Endothelial cell (in vitro differentiated cells): ENCODE data around the gene PPP1R13L. TPM values are rescaled to one million over a fixed set of nuclear protein-coding genes. Genes with fewer than 3 reads are reported as not detected.
"Not testable (repeated sequence)": the region's sequence is repeated elsewhere in the genome, so short reads cannot be mapped to it uniquely, and the experiment has no call there.

Experiments
- DNase-seq: peaks from one replicate; pipeline ENCODE4 v3.0.0; 2021; ENCODE audit warnings: low spot score
- H3K27ac Mint-ChIP-seq: one replicate; pipeline ENCODE4 v1.8.0; 2021; ENCODE audit warnings: mixed read lengths, inconsistent platforms; ENCODE audit not compliant: unreplicated experiment
- H3K27me3 Mint-ChIP-seq: one replicate; pipeline ENCODE4 v1.8.0; 2021; ENCODE audit warnings: mild to moderate bottlenecking, moderate library complexity, mixed read lengths, inconsistent platforms; ENCODE audit not compliant: unreplicated experiment
- H3K36me3 Mint-ChIP-seq: one replicate; pipeline ENCODE4 v1.8.0; 2021; ENCODE audit warnings: mild to moderate bottlenecking, low read depth, mixed read lengths, inconsistent platforms; ENCODE audit not compliant: unreplicated experiment
- H3K4me1 Mint-ChIP-seq: one replicate; pipeline ENCODE4 v1.8.0; 2021; ENCODE audit warnings: mild to moderate bottlenecking, mixed read lengths, inconsistent platforms; ENCODE audit not compliant: unreplicated experiment
- H3K4me3 Mint-ChIP-seq: one replicate; pipeline ENCODE4 v1.8.0; 2021; ENCODE audit warnings: mild to moderate bottlenecking, mixed read lengths, inconsistent platforms; ENCODE audit not compliant: unreplicated experiment
- H3K9me3 Mint-ChIP-seq: one replicate; pipeline ENCODE4 v1.8.0; 2021; ENCODE audit warnings: mixed read lengths, inconsistent platforms; ENCODE audit not compliant: unreplicated experiment
- total RNA-seq: library from RNA; stranded (reverse); fragmentation: NEBNext Ultra II Directional; extraction: Animal tissue kit (Norgen Biotek cat#: 25700); gene quantifications from one replicate; pipeline ENCODE4 v1.2.1, GENCODE V29; 2021; ENCODE audit not compliant: unreplicated experiment
- TF ChIP-seq, protein P1 (sequence below): fragments of 200-600 bp; sonication (generic); IDR thresholded peaks from one replicate; pipeline ENCODE4 v1.5.0; 2021; ENCODE audit warnings: antibody characterized with exemption; ENCODE audit not compliant: unreplicated experiment

PPP1R13L gene
- total RNA-seq, 1 donor from 2014 or later: 13.2 TPM

DNA sequence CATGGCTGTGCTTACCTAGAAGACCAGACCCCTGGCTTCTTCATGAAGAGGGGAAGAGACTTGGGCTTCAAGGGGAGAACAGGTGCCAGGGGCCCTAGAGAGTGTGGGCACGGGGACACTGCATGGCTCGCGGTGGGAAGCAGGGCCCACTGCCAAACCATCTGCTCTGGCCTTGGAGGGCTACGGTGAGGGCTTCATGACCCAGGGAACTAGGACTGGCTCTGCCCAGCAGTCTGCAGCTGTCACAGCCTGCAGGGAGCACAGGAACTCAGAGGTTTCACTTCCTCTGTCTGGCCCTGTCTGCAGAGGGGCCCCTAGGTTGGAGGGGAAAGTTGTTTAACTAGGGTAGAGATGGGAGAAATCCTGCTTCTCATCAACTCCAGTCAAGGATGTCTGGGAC lies 14.5 kb upstream of the PPP1R13L start:
- Mint-ChIP-seq H3K4me1 (peaks cover 16% of the 10 kb centered on the region), H3K27ac (peak overlapping the region; percentile 48), H3K27me3 (peaks cover 13% of the 10 kb centered on the region), H3K4me3 (no peak overlapping the region), H3K9me3 (no peaks in the 10 kb centered on the region), H3K36me3 (peaks cover 9% of the 10 kb centered on the region)
- TF ChIP-seq, protein P1, sequence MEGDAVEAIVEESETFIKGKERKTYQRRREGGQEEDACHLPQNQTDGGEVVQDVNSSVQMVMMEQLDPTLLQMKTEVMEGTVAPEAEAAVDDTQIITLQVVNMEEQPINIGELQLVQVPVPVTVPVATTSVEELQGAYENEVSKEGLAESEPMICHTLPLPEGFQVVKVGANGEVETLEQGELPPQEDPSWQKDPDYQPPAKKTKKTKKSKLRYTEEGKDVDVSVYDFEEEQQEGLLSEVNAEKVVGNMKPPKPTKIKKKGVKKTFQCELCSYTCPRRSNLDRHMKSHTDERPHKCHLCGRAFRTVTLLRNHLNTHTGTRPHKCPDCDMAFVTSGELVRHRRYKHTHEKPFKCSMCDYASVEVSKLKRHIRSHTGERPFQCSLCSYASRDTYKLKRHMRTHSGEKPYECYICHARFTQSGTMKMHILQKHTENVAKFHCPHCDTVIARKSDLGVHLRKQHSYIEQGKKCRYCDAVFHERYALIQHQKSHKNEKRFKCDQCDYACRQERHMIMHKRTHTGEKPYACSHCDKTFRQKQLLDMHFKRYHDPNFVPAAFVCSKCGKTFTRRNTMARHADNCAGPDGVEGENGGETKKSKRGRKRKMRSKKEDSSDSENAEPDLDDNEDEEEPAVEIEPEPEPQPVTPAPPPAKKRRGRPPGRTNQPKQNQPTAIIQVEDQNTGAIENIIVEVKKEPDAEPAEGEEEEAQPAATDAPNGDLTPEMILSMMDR: no peak
- no peak for DNase-seq

- TF ChIP-seq, protein P1: no peak
- Mint-ChIP-seq H3K4me3 (peak overlapping the region; percentile 45), H3K4me1 (peaks cover 15% of the 10 kb centered on the region), H3K36me3 (peaks cover 15% of the 10 kb centered on the region), H3K27ac (peak overlapping the region; percentile 8), H3K9me3 (no peaks in the 10 kb centered on the region), H3K27me3 (peaks cover 13% of the 10 kb centered on the region)
- no peak for DNase-seq
These were observed 13.9 kb upstream of the PPP1R13L start for GRCh38 chr19:45418802-45419201.

GRCh38 chr19:45417151-45417550 lies 12.3 kb upstream of the PPP1R13L start:
- TF ChIP-seq, protein P1: no peak
- peaks cover 16% of the 10 kb centered on the region for H3K36me3 Mint-ChIP-seq
- no peak overlapping the region for H3K27ac Mint-ChIP-seq
- DNase-seq: no peak
- H3K4me1 Mint-ChIP-seq: peaks cover 7% of the 10 kb centered on the region
- H3K27me3 Mint-ChIP-seq: peaks cover 12% of the 10 kb centered on the region
- H3K9me3 Mint-ChIP-seq: no peaks in the 10 kb centered on the region
- peak overlapping the region; percentile 56 for H3K4me3 Mint-ChIP-seq

DNA sequence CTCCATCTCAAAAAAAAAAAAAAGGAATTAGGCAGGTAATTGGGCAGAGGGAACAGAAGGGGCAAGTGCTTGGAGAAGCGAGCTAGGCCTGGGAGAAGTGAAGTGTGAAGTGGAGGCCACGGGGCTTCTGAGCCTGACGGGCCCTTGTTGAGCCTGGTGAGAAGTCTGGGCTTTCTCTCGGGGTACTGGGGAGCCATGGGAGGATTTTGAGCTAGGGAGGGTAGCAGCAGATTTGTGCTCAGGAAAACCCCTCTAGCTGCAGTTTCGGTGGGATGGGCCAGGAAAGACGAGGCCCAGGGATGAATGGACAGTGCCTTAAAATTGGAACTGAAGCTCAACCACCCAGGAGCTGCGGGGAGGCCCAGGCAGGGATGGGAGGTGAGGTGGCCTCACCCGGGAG lies 9.6 kb upstream of the PPP1R13L start:
- TF ChIP-seq, protein P1: no peak
- no peak overlapping the region for H3K27ac Mint-ChIP-seq
- no peak for DNase-seq
- peaks cover 5% of the 10 kb centered on the region for H3K27me3 Mint-ChIP-seq
- peaks cover 17% of the 10 kb centered on the region for H3K36me3 Mint-ChIP-seq
- no peaks in the 10 kb centered on the region for H3K9me3 Mint-ChIP-seq
- peaks cover 4% of the 10 kb centered on the region for H3K4me1 Mint-ChIP-seq
- H3K4me3 Mint-ChIP-seq: peak overlapping the region; percentile 19

DNA sequence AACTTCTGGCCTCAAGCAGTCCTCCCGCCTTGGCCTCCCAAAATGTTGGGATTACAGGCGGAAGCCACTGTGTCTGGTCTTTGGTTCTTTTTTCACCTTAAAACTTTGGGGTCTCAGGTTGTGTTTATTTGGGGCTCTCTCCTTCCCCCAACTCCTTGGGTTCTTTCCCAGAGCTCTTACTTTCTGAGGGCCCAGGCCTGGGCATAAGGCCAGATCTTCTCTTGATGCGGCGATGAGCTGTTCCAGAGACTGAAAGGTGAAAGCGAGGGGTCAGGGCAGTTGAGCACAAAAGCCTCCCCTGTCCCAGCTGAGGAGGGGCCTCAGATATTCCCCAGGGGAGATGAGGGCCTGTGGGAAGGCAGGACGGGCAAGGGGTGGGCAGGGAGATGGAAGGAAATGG lies 8.6 kb upstream of the PPP1R13L start:
- TF ChIP-seq, protein P1: no peak
- Mint-ChIP-seq H3K27ac (no peak overlapping the region), H3K36me3 (peaks cover 24% of the 10 kb centered on the region), H3K9me3 (no peaks in the 10 kb centered on the region), H3K27me3 (peaks cover 2% of the 10 kb centered on the region), H3K4me1 (no peaks in the 10 kb centered on the region), H3K4me3 (no peak overlapping the region)
- no peak for DNase-seq

GRCh38 chr19:45410330-45410729 lies 5.5 kb upstream of the PPP1R13L start:
- peaks cover 13% of the 10 kb centered on the region for H3K4me1 Mint-ChIP-seq
- not testable (repeated sequence) for DNase-seq, H3K9me3 Mint-ChIP-seq, H3K27ac Mint-ChIP-seq
- H3K36me3 Mint-ChIP-seq: peaks cover 24% of the 10 kb centered on the region
- H3K27me3 Mint-ChIP-seq: peaks cover 11% of the 10 kb centered on the region
- peak overlapping the region; percentile 6 for H3K4me3 Mint-ChIP-seq
